DOHH2 (cell line): Measurements from ENCODE around the gene SAMD4A.

Experiments
- H3F3A ChIP-seq: fragments of 200-600 bp; sonication (generic), shearing (Covaris generic); 2 replicates; pipeline ENCODE4 v1.6.0; 2016; ENCODE audit warnings: antibody characterized with exemption, mild to moderate bottlenecking; ENCODE audit not compliant: control insufficient read depth, insufficient read depth
- H3K27ac ChIP-seq: fragments of 200-600 bp; sonication (generic); 2 replicates; pipeline ENCODE4 v1.5.1; 2014; ENCODE audit warnings: low read depth, mild to moderate bottlenecking, low read length, moderate library complexity
- H3K27me3 ChIP-seq: fragments of 200-600 bp; sonication (generic); 2 replicates; pipeline ENCODE4 v1.6.1; 2014; ENCODE audit warnings: mild to moderate bottlenecking, low read length, mixed read lengths; ENCODE audit not compliant: control insufficient read depth
- H3K36me3 ChIP-seq: fragments of 200-600 bp; sonication (generic); 2 replicates; pipeline ENCODE4 v1.6.1; 2014; ENCODE audit warnings: mild to moderate bottlenecking, low read length, moderate library complexity, mixed read lengths; ENCODE audit not compliant: control insufficient read depth
- H3K4me1 ChIP-seq: fragments of 200-600 bp; sonication (generic); 2 replicates; pipeline ENCODE4 v1.6.1; 2014; ENCODE audit warnings: mild to moderate bottlenecking, low read length, mixed read lengths; ENCODE audit not compliant: control insufficient read depth
- H3K4me2 ChIP-seq: fragments of 200-600 bp; sonication (generic); 2 replicates; pipeline ENCODE4 v1.6.0; 2014; ENCODE audit warnings: mild to moderate bottlenecking, low read length, moderate library complexity
- H3K4me3 ChIP-seq: fragments of 200-600 bp; sonication (generic); 2 replicates; pipeline ENCODE4 v1.5.1; 2014; ENCODE audit warnings: mild to moderate bottlenecking, low read length, mixed read lengths
- H3K79me2 ChIP-seq: fragments of 200-600 bp; sonication (generic); 2 replicates; pipeline ENCODE4 v1.6.1; 2014; ENCODE audit warnings: mild to moderate bottlenecking, low read length, mixed read lengths; ENCODE audit not compliant: control insufficient read depth
- H3K9me2 ChIP-seq: fragments of 200-600 bp; sonication (generic); replicated peaks from 2 replicates; pipeline ENCODE4 v1.6.1; 2014; ENCODE audit warnings: mild to moderate bottlenecking, low read length, mixed read lengths; ENCODE audit not compliant: control insufficient read depth
- H3K9me3 ChIP-seq: fragments of 200-600 bp; sonication (generic); 2 replicates; pipeline ENCODE4 v1.6.1; 2014; ENCODE audit warnings: antibody characterized with exemption, low read length, mixed read lengths; ENCODE audit not compliant: control insufficient read depth, insufficient read depth
- H4K20me1 ChIP-seq: fragments of 200-600 bp; sonication (generic); 2 replicates; pipeline ENCODE4 v1.6.0; 2014; ENCODE audit warnings: low read depth, mild to moderate bottlenecking, antibody characterized with exemption, low read length, moderate library complexity; ENCODE audit not compliant: control insufficient read depth, insufficient read depth
- EZH2phosphoT487 ChIP-seq: fragments of 200-600 bp; sonication (generic); IDR thresholded peaks from 2 replicates; pipeline ENCODE4 v1.6.1; 2017; ENCODE audit warnings: borderline replicate concordance, mild to moderate bottlenecking, antibody characterized with exemption, low read length, moderate library complexity, mixed read lengths
- TF ChIP-seq, protein P1 (sequence below): fragments of 200-600 bp; sonication (generic); IDR thresholded peaks from one replicate; pipeline ENCODE4 v1.5.1; 2014; ENCODE audit warnings: antibody characterized with exemption, mild to moderate bottlenecking, low read depth, low read length; ENCODE audit not compliant: poor library complexity, severe bottlenecking

SAMD4A gene

DNA sequence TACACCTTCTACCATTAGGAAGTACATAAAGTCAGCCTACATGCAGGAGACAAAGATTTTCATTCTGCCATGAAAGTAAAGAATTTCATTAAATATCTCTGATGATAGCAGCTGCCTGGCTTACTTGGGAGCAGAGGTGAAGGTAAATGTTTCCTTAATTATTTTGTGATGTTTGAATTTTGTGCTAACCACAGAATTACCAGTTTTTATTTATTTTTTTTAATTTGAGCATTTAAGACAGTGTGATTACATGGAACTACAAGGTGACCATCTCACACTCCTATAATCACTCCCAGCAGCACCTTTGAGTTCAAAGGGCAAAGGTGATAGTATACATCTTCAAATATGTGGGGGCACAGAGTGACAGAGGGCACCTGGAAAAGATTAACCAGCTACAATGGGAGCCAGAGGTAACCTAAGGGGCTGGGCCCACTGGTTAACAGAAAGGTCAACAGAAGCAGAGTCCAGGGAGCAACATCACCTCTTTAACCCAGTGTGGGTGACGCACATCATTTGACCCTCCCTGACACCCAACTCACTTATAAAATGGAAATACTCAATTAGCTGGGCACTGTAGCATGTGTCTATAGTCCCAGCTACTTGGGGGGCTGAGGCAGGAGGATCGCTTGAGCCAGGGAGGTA is 270.7 kb downstream of the SAMD4A start:
- no peaks in the 10 kb centered on the region for H3K9me3 ChIP-seq
- no peak overlapping the region for H3K27ac ChIP-seq
- H3K4me2 ChIP-seq: no peak overlapping the region
- H3K9me2 ChIP-seq: no peaks in the 10 kb centered on the region
- peaks cover 4% of the 10 kb centered on the region; the same call in 1 of the 2 replicates for H3K36me3 ChIP-seq
- H3K79me2 ChIP-seq: no peaks in the 10 kb centered on the region
- H4K20me1 ChIP-seq: no peaks in the 10 kb centered on the region
- no peak for TF ChIP-seq EZH2phosphoT487
- TF ChIP-seq, protein P1, sequence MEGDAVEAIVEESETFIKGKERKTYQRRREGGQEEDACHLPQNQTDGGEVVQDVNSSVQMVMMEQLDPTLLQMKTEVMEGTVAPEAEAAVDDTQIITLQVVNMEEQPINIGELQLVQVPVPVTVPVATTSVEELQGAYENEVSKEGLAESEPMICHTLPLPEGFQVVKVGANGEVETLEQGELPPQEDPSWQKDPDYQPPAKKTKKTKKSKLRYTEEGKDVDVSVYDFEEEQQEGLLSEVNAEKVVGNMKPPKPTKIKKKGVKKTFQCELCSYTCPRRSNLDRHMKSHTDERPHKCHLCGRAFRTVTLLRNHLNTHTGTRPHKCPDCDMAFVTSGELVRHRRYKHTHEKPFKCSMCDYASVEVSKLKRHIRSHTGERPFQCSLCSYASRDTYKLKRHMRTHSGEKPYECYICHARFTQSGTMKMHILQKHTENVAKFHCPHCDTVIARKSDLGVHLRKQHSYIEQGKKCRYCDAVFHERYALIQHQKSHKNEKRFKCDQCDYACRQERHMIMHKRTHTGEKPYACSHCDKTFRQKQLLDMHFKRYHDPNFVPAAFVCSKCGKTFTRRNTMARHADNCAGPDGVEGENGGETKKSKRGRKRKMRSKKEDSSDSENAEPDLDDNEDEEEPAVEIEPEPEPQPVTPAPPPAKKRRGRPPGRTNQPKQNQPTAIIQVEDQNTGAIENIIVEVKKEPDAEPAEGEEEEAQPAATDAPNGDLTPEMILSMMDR: no peak
- no peaks in the 10 kb centered on the region for H3K4me1 ChIP-seq
- no peak overlapping the region for H3K4me3 ChIP-seq
- H3K27me3 ChIP-seq: no peaks in the 10 kb centered on the region
- no peaks in the 10 kb centered on the region for H3F3A ChIP-seq

DNA sequence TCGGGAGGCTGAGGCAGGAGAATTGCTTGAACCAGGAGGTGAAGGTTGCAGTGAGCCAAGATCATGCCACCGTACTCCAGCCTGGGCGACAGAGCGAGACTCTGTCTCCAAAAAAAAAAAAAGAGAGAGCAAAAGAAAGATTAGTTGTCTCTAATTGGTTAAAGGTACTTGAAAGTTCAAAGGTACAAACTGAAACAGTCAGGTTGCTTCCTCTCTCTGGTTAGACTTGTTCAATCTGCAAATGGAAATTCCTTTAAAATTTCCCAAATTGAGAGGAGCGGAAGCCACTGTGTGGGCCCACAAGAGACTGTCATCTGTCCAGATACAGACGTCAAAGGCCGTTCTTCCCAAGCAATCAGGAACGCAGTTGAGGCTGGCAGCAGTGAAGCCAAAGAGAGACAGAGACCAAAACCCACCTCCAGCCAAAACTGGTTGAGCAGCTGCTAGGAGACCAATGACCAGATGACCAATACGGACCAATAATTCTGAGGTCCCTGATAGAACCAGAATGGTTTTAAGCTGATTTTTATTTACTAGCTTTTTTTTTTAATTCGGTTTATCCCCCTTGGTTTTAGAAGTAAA is 272.1 kb downstream of the SAMD4A start:
- TF ChIP-seq EZH2phosphoT487: no peak
- TF ChIP-seq, protein P1: no peak
- Histone ChIP-seq H3K9me2 (no peaks in the 10 kb centered on the region), H3K4me3 (no peak overlapping the region), H4K20me1 (no peaks in the 10 kb centered on the region), H3K36me3 (peaks cover 4% of the 10 kb centered on the region; the same call in 1 of the 2 replicates), H3K27ac (no peak overlapping the region), H3K9me3 (no peaks in the 10 kb centered on the region), H3K79me2 (no peaks in the 10 kb centered on the region), H3F3A (no peaks in the 10 kb centered on the region), H3K4me1 (no peaks in the 10 kb centered on the region), H3K27me3 (no peaks in the 10 kb centered on the region), H3K4me2 (no peak overlapping the region)

DNA sequence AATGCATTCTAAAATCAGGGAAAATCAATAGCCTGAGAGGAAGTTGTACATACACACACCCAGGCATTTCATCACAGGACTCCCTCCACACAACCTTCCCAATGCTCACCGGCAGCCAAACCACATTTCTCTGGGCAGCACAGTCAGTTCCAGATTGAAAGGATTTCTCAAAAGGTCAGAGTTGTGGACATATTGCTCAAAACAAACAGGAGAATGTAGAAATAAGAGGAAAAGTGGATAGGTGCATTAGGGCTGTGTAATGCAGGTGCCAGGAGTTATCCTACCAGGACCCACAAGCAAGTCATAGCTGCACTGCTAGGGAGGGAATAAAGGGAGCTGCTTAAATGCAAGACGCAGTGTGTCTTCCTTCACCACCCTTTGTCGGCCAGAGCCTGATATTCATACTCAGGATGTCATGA is 272.8 kb downstream of the SAMD4A start:
- Histone ChIP-seq H3K79me2 (no peaks in the 10 kb centered on the region), H3K36me3 (peaks cover 4% of the 10 kb centered on the region; the same call in 1 of the 2 replicates), H3K27ac (no peak overlapping the region), H3K9me3 (no peaks in the 10 kb centered on the region), H3K9me2 (no peaks in the 10 kb centered on the region), H3K4me2 (no peak overlapping the region), H3F3A (no peaks in the 10 kb centered on the region), H4K20me1 (no peaks in the 10 kb centered on the region), H3K4me3 (no peak overlapping the region), H3K27me3 (no peaks in the 10 kb centered on the region), H3K4me1 (no peaks in the 10 kb centered on the region)
- TF ChIP-seq EZH2phosphoT487: no peak
- TF ChIP-seq, protein P1: no peak
